ENCODE results near the gene FUBP3.

DNA sequence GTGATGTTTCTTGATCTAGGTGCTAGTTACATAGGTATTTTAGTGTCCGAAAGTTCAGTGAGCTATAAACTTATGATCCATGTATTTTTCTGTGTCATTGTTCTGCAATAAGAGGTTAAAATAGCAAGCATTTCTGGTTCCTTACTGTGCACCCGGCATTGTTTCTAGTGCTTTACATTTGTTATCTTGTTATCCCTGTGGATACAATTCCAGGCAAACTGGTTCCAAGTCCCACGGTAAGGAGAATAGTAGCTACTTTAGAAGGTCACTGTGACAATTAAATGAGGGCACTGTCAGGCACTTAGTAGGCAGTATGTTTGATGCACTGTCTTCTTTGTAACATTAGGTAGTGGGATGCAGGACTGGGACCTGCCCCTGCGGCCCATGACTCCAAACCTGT is 9.0 kb downstream of the FUBP3 start:
- TF ChIP-seq, protein P1, sequence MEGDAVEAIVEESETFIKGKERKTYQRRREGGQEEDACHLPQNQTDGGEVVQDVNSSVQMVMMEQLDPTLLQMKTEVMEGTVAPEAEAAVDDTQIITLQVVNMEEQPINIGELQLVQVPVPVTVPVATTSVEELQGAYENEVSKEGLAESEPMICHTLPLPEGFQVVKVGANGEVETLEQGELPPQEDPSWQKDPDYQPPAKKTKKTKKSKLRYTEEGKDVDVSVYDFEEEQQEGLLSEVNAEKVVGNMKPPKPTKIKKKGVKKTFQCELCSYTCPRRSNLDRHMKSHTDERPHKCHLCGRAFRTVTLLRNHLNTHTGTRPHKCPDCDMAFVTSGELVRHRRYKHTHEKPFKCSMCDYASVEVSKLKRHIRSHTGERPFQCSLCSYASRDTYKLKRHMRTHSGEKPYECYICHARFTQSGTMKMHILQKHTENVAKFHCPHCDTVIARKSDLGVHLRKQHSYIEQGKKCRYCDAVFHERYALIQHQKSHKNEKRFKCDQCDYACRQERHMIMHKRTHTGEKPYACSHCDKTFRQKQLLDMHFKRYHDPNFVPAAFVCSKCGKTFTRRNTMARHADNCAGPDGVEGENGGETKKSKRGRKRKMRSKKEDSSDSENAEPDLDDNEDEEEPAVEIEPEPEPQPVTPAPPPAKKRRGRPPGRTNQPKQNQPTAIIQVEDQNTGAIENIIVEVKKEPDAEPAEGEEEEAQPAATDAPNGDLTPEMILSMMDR (IDR thresholded peaks at IDR 0.05): no peak
- TF ChIP-seq POLR2A (IDR thresholded peaks at IDR 0.05): no peak

Measured in adrenal gland (tissue), 5 donors.